Dedifferentiated amniotic fluid mesenchymal stem cell (primary cell): ENCODE measurements around the gene MEIOSIN.
"Not testable (repeated sequence)": the region's sequence is repeated elsewhere in the genome, so short reads cannot be mapped to it uniquely, and the experiment has no call there.

Experiments used
- DNase-seq: peaks from one replicate; pipeline ENCODE4 v3.0.0-alpha.2; 2016; ENCODE audit errors: extremely low spot score

MEIOSIN gene

GRCh38 chr19:45798995-45799517 is 65.8 kb downstream of the MEIOSIN start:
- peak; percentile 88 for DNase-seq

GRCh38 chr19:45799541-45799940 is 66.3 kb downstream of the MEIOSIN start:
- DNase-seq: not testable (repeated sequence)

- DNase-seq: no peak
These were observed 66.9 kb downstream of the MEIOSIN start for GRCh38 chr19:45800070-45800553.

GRCh38 chr19:45801603-45802175 is 68.5 kb downstream of the MEIOSIN start:
- no peak for DNase-seq

- no peak for DNase-seq
These were observed 71.1 kb downstream of the MEIOSIN start for GRCh38 chr19:45804140-45804958.

- DNase-seq: no peak
These were observed 71.7 kb downstream of the MEIOSIN start for GRCh38 chr19:45804959-45805230.

GRCh38 chr19:45805719-45806118 is 72.5 kb downstream of the MEIOSIN start:
- DNase-seq: no peak

GRCh38 chr19:45809643-45810159 is 76.5 kb downstream of the MEIOSIN start:
- peak; percentile 47 for DNase-seq

GRCh38 chr19:45812297-45812696 is 79.1 kb downstream of the MEIOSIN start:
- DNase-seq: no peak
